ENCODE measurements around the gene RIOX2.
"Not testable (repeated sequence)": the region's sequence is repeated elsewhere in the genome, so short reads cannot be mapped to it uniquely, and the experiment has no call there.

The RIOX2 gene

GRCh38 chr3:97910236-97910831 is 61.9 kb downstream of the RIOX2 start:
- DNase-seq: not testable (repeated sequence)

GRCh38 chr3:97909830-97910229 is 62.4 kb downstream of the RIOX2 start:
- not testable (repeated sequence) for DNase-seq

- no peak for DNase-seq
These were observed 70.7 kb downstream of the RIOX2 start for GRCh38 chr3:97901313-97902248.

GRCh38 chr3:97899331-97899730 is 72.9 kb downstream of the RIOX2 start:
- peak in 1 of 2 experiments; percentile 18 for DNase-seq

- peak; percentile 31 to 50 for DNase-seq
These were observed 75.7 kb downstream of the RIOX2 start for GRCh38 chr3:97896547-97896946.

GRCh38 chr3:97896129-97896528 is 76.1 kb downstream of the RIOX2 start:
- DNase-seq: peak in 1 of 2 experiments; percentile 50

- no peak for DNase-seq
These were observed 77.0 kb downstream of the RIOX2 start for GRCh38 chr3:97895216-97895615.

- DNase-seq: no peak
These were observed 79.4 kb downstream of the RIOX2 start for GRCh38 chr3:97892852-97893251.

Measured in NCI-H524 (cell line).